ENCODE measurements around the gene CCDC187.

CCDC187 gene

GRCh38 chr9:136282272-136282861 is 21.5 kb downstream of the CCDC187 start:
- Histone ChIP-seq H3K27me3 (ENCODE audit: control insufficient read depth, insufficient read depth, low read length) (no peaks in the 10 kb centered on the region), H3K9ac (ENCODE audit: low read length) (no peak overlapping the region), H3K27ac (ENCODE audit: low read length) (no peak overlapping the region), H3K4me3 (ENCODE audit: low read length) (no peak overlapping the region), H3K9me3 (ENCODE audit: control insufficient read depth, low read depth, low read length) (no peaks in the 10 kb centered on the region), H3K4me1 (ENCODE audit: control insufficient read depth, low read depth, low read length) (no peaks in the 10 kb centered on the region), H3K36me3 (ENCODE audit: control insufficient read depth, low read depth, low read length) (no peaks in the 10 kb centered on the region)

GRCh38 chr9:136281421-136282271 is 22.2 kb downstream of the CCDC187 start:
- Histone ChIP-seq H3K36me3 (ENCODE audit: control insufficient read depth, low read depth, low read length) (no peaks in the 10 kb centered on the region), H3K4me3 (ENCODE audit: low read length) (no peak overlapping the region), H3K27me3 (ENCODE audit: control insufficient read depth, insufficient read depth, low read length) (no peaks in the 10 kb centered on the region), H3K27ac (ENCODE audit: low read length) (no peak overlapping the region), H3K4me1 (ENCODE audit: control insufficient read depth, low read depth, low read length) (no peaks in the 10 kb centered on the region), H3K9ac (ENCODE audit: low read length) (no peak overlapping the region), H3K9me3 (ENCODE audit: control insufficient read depth, low read depth, low read length) (no peaks in the 10 kb centered on the region)

- Histone ChIP-seq H3K4me1 (ENCODE audit: control insufficient read depth, low read depth, low read length) (no peaks in the 10 kb centered on the region), H3K27me3 (ENCODE audit: control insufficient read depth, insufficient read depth, low read length) (no peaks in the 10 kb centered on the region), H3K27ac (ENCODE audit: low read length) (no peak overlapping the region), H3K4me3 (ENCODE audit: low read length) (no peak overlapping the region), H3K36me3 (ENCODE audit: control insufficient read depth, low read depth, low read length) (no peaks in the 10 kb centered on the region), H3K9ac (ENCODE audit: low read length) (no peak overlapping the region), H3K9me3 (ENCODE audit: control insufficient read depth, low read depth, low read length) (no peaks in the 10 kb centered on the region)
Measured at GRCh38 chr9:136280535-136281315, 23.2 kb downstream of the CCDC187 start.

GRCh38 chr9:136279471-136279870 is 24.4 kb downstream of the CCDC187 start:
- Histone ChIP-seq H3K27me3 (ENCODE audit: control insufficient read depth, insufficient read depth, low read length) (no peaks in the 10 kb centered on the region), H3K4me1 (ENCODE audit: control insufficient read depth, low read depth, low read length) (no peaks in the 10 kb centered on the region), H3K27ac (ENCODE audit: low read length) (no peak overlapping the region), H3K4me3 (ENCODE audit: low read length) (no peak overlapping the region), H3K9me3 (ENCODE audit: control insufficient read depth, low read depth, low read length) (no peaks in the 10 kb centered on the region), H3K9ac (ENCODE audit: low read length) (no peak overlapping the region), H3K36me3 (ENCODE audit: control insufficient read depth, low read depth, low read length) (no peaks in the 10 kb centered on the region)

GRCh38 chr9:136278894-136279293 is 25.0 kb downstream of the CCDC187 start:
- H3K27me3 ChIP-seq (ENCODE audit: control insufficient read depth, insufficient read depth, low read length) = no peaks in the 10 kb centered on the region
- no peaks in the 10 kb centered on the region for H3K36me3 ChIP-seq (ENCODE audit: control insufficient read depth, low read depth, low read length)
- H3K9ac ChIP-seq (ENCODE audit: low read length) = no peak overlapping the region
- no peak overlapping the region for H3K27ac ChIP-seq (ENCODE audit: low read length)
- H3K9me3 ChIP-seq (ENCODE audit: control insufficient read depth, low read depth, low read length) = no peaks in the 10 kb centered on the region
- no peak overlapping the region for H3K4me3 ChIP-seq (ENCODE audit: low read length)
- H3K4me1 ChIP-seq (ENCODE audit: control insufficient read depth, low read depth, low read length) = no peaks in the 10 kb centered on the region

GRCh38 chr9:136278221-136278620 is 25.7 kb downstream of the CCDC187 start:
- no peaks in the 10 kb centered on the region for H3K9me3 ChIP-seq (ENCODE audit: control insufficient read depth, low read depth, low read length)
- H3K27me3 ChIP-seq (ENCODE audit: control insufficient read depth, insufficient read depth, low read length) = no peaks in the 10 kb centered on the region
- H3K4me3 ChIP-seq (ENCODE audit: low read length) = no peak overlapping the region
- H3K4me1 ChIP-seq (ENCODE audit: control insufficient read depth, low read depth, low read length) = no peaks in the 10 kb centered on the region
- no peak overlapping the region for H3K27ac ChIP-seq (ENCODE audit: low read length)
- H3K9ac ChIP-seq (ENCODE audit: low read length) = no peak overlapping the region
- H3K36me3 ChIP-seq (ENCODE audit: control insufficient read depth, low read depth, low read length) = no peaks in the 10 kb centered on the region

GRCh38 chr9:136277746-136278145 is 26.1 kb downstream of the CCDC187 start:
- Histone ChIP-seq H3K27ac (ENCODE audit: low read length) (no peak overlapping the region), H3K36me3 (ENCODE audit: control insufficient read depth, low read depth, low read length) (no peaks in the 10 kb centered on the region), H3K9me3 (ENCODE audit: control insufficient read depth, low read depth, low read length) (no peaks in the 10 kb centered on the region), H3K9ac (ENCODE audit: low read length) (no peak overlapping the region), H3K27me3 (ENCODE audit: control insufficient read depth, insufficient read depth, low read length) (no peaks in the 10 kb centered on the region), H3K4me1 (ENCODE audit: control insufficient read depth, low read depth, low read length) (no peaks in the 10 kb centered on the region), H3K4me3 (ENCODE audit: low read length) (no peak overlapping the region)

- no peaks in the 10 kb centered on the region for H3K4me1 ChIP-seq (ENCODE audit: control insufficient read depth, low read depth, low read length)
- H3K27ac ChIP-seq (ENCODE audit: low read length) = no peak overlapping the region
- no peaks in the 10 kb centered on the region for H3K9me3 ChIP-seq (ENCODE audit: control insufficient read depth, low read depth, low read length)
- no peaks in the 10 kb centered on the region for H3K27me3 ChIP-seq (ENCODE audit: control insufficient read depth, insufficient read depth, low read length)
- no peak overlapping the region for H3K4me3 ChIP-seq (ENCODE audit: low read length)
- H3K9ac ChIP-seq (ENCODE audit: low read length) = no peak overlapping the region
- no peaks in the 10 kb centered on the region for H3K36me3 ChIP-seq (ENCODE audit: control insufficient read depth, low read depth, low read length)
Measured at GRCh38 chr9:136276716-136277115, 27.2 kb downstream of the CCDC187 start.

GRCh38 chr9:136275655-136276429 is 28.1 kb downstream of the CCDC187 start:
- no peak overlapping the region for H3K9ac ChIP-seq (ENCODE audit: low read length)
- H3K4me3 ChIP-seq (ENCODE audit: low read length) = no peak overlapping the region
- H3K27me3 ChIP-seq (ENCODE audit: control insufficient read depth, insufficient read depth, low read length) = no peaks in the 10 kb centered on the region
- H3K36me3 ChIP-seq (ENCODE audit: control insufficient read depth, low read depth, low read length) = no peaks in the 10 kb centered on the region
- H3K27ac ChIP-seq (ENCODE audit: low read length) = no peak overlapping the region
- H3K4me1 ChIP-seq (ENCODE audit: control insufficient read depth, low read depth, low read length) = no peaks in the 10 kb centered on the region
- H3K9me3 ChIP-seq (ENCODE audit: control insufficient read depth, low read depth, low read length) = no peaks in the 10 kb centered on the region

- Histone ChIP-seq H3K36me3 (ENCODE audit: control insufficient read depth, low read depth, low read length) (no peaks in the 10 kb centered on the region), H3K4me3 (ENCODE audit: low read length) (no peak overlapping the region), H3K27me3 (ENCODE audit: control insufficient read depth, insufficient read depth, low read length) (no peaks in the 10 kb centered on the region), H3K9ac (ENCODE audit: low read length) (no peak overlapping the region), H3K27ac (ENCODE audit: low read length) (no peak overlapping the region), H3K9me3 (ENCODE audit: control insufficient read depth, low read depth, low read length) (no peaks in the 10 kb centered on the region), H3K4me1 (ENCODE audit: control insufficient read depth, low read depth, low read length) (no peaks in the 10 kb centered on the region)
Measured at GRCh38 chr9:136274786-136275654, 28.9 kb downstream of the CCDC187 start.

Measured in iPS-18a (cell line).